Fibroblast of lung (primary cell): Measurements from ENCODE around the gene NEK4. TPM values are rescaled to one million over a fixed set of nuclear protein-coding genes. Genes with fewer than 3 reads are reported as not detected.

Experiments used
- DNase-seq, 2 donors: peaks; one replicate each; pipeline versions ENCODE4 v3.0.0 to v3.0.0-alpha.2; 2010; ENCODE audit warnings: low read depth in 2 of 2
- H2AFZ ChIP-seq: 2 replicates; pipeline ENCODE4 v1.5.1; 2012; ENCODE audit warnings: low read length, control low read depth, inconsistent platforms
- H3K27ac ChIP-seq: 2 replicates; pipeline ENCODE4 v1.5.1; 2011; ENCODE audit warnings: low read length, control low read depth; ENCODE audit not compliant: insufficient read depth
- H3K27me3 ChIP-seq: 2 replicates; pipeline ENCODE4 v1.5.1; 2011; ENCODE audit warnings: mild to moderate bottlenecking, low read length; ENCODE audit not compliant: control insufficient read depth, insufficient read depth
- H3K36me3 ChIP-seq: 2 replicates; pipeline ENCODE4 v1.5.1; 2011; ENCODE audit warnings: low read length; ENCODE audit not compliant: control insufficient read depth, insufficient read depth
- H3K4me1 ChIP-seq: 2 replicates; pipeline ENCODE4 v1.5.1; 2011; ENCODE audit warnings: low read length; ENCODE audit not compliant: control insufficient read depth, insufficient read depth; ENCODE audit errors: extremely low read depth
- H3K4me2 ChIP-seq: 2 replicates; pipeline ENCODE4 v1.5.1; 2011; ENCODE audit warnings: low read length, control low read depth; ENCODE audit not compliant: insufficient read depth; ENCODE audit errors: extremely low read depth
- H3K4me3 ChIP-seq, 4 experiments: fragments of 200-600 bp in 1 of 4; sonication (generic) in 1 of 4; replicated peaks in 1 of 4; 2 replicates each; pipeline ENCODE4 v1.5.1; 2011 to 2016; ENCODE audit warnings: low read length in 4 of 4, low read depth in 3 of 4, mild to moderate bottlenecking in 3 of 4, control low read depth in 2 of 4, inconsistent platforms in 1 of 4, mixed read lengths in 1 of 4; ENCODE audit not compliant: insufficient read depth in 1 of 4; ENCODE audit errors: control extremely low read depth in 1 of 4
- H3K79me2 ChIP-seq: 2 replicates; pipeline ENCODE4 v1.5.1; 2012; ENCODE audit warnings: mild to moderate bottlenecking, low read length, inconsistent platforms; ENCODE audit not compliant: control insufficient read depth, insufficient read depth
- H3K9ac ChIP-seq: 2 replicates; pipeline ENCODE4 v1.5.1; 2011; ENCODE audit warnings: mild to moderate bottlenecking, low read length, control low read depth; ENCODE audit not compliant: insufficient read depth
- H3K9me3 ChIP-seq: 2 replicates; pipeline ENCODE4 v1.5.1; 2012; ENCODE audit warnings: low read depth, low read length; ENCODE audit not compliant: control insufficient read depth, insufficient read depth
- H4K20me1 ChIP-seq: 2 replicates; pipeline ENCODE4 v1.5.1; 2011; ENCODE audit warnings: low read length; ENCODE audit not compliant: control insufficient read depth, insufficient read depth; ENCODE audit errors: extremely low read depth
- EZH2 ChIP-seq: IDR thresholded peaks from 2 replicates; pipeline ENCODE4 v1.5.1; 2012; ENCODE audit warnings: low read length, control low read depth, mild to moderate bottlenecking; ENCODE audit errors: missing control alignments
- polyA plus RNA-seq, 2 donors: library from polyadenylated mRNA; depleted of rRNA in 1 of 2; stranded (reverse) in 1 of 2; unstranded in 1 of 2; fragments of >200 nt; gene quantifications; 2 replicates each; pipeline ENCODE4 v1.2.1, GENCODE V29; 2011 to 2012; ENCODE audit warnings: missing spikeins in 1 of 2
- total RNA-seq: library from RNA; depleted of rRNA; stranded (reverse); fragments of >200 nt; gene quantifications from 2 replicates; pipeline ENCODE4 v1.2.1, GENCODE V29; 2014
- TF ChIP-seq, protein P1 (sequence below), 2 donors: IDR thresholded peaks in 1 of 2; conservative IDR thresholded peaks in 1 of 2; 1 replicate in 1 of 2; 2 replicates in 1 of 2; pipeline ENCODE4 v1.5.1; 2011 to 2012; ENCODE audit warnings: low read length in 2 of 2, control low read depth in 1 of 2, inconsistent platforms in 1 of 2, low read depth in 1 of 2, mild to moderate bottlenecking in 1 of 2

NEK4 gene
- total and polyA plus RNA-seq, 2 donors (not counting 1 experiment from before 2014, with no cell fraction given) = 16.0 to 24.9 TPM

DNA sequence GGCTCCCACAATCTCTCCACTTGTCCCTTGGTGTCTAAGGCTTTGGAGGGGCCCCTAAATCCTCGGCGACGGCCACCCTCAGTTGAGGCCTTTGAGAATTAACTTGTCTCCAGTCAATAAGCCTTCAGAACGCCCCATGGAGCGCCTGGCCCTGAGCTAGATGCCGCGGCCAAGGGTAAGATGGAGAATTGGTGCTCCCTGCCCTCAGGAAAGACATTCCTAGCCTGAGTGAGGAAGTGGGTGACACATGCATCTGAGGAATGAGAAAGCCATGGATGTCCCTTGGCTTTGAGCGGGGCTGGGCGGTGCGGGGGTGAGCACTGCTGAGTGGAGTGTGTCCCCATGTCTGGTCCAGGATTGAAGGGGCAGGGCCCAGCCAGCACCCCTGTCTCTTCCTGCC lies 46.5 kb upstream of the NEK4 start:
- H3K36me3 ChIP-seq = no peaks in the 10 kb centered on the region
- no peaks in the 10 kb centered on the region for H4K20me1 ChIP-seq
- no peak overlapping the region for H3K4me2 ChIP-seq
- DNase-seq = no peak
- H3K4me1 ChIP-seq = no peaks in the 10 kb centered on the region
- TF ChIP-seq EZH2 = no peak
- TF ChIP-seq, protein P1, sequence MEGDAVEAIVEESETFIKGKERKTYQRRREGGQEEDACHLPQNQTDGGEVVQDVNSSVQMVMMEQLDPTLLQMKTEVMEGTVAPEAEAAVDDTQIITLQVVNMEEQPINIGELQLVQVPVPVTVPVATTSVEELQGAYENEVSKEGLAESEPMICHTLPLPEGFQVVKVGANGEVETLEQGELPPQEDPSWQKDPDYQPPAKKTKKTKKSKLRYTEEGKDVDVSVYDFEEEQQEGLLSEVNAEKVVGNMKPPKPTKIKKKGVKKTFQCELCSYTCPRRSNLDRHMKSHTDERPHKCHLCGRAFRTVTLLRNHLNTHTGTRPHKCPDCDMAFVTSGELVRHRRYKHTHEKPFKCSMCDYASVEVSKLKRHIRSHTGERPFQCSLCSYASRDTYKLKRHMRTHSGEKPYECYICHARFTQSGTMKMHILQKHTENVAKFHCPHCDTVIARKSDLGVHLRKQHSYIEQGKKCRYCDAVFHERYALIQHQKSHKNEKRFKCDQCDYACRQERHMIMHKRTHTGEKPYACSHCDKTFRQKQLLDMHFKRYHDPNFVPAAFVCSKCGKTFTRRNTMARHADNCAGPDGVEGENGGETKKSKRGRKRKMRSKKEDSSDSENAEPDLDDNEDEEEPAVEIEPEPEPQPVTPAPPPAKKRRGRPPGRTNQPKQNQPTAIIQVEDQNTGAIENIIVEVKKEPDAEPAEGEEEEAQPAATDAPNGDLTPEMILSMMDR (conservative IDR thresholded peaks at IDR 0.05 in 1 of 2, IDR thresholded peaks at IDR 0.05 in 1 of 2; ENCODE audit: low read depth in 1 of 2, low read length in 2 of 2) = no peak
- no peaks in the 10 kb centered on the region for H3K9me3 ChIP-seq
- no peak overlapping the region for H3K4me3 ChIP-seq
- no peak overlapping the region for H3K27ac ChIP-seq
- H3K27me3 ChIP-seq = peaks cover 2% of the 10 kb centered on the region
- H3K9ac ChIP-seq = no peak overlapping the region
- H2AFZ ChIP-seq = no peak overlapping the region
- H3K79me2 ChIP-seq = no peaks in the 10 kb centered on the region

DNA sequence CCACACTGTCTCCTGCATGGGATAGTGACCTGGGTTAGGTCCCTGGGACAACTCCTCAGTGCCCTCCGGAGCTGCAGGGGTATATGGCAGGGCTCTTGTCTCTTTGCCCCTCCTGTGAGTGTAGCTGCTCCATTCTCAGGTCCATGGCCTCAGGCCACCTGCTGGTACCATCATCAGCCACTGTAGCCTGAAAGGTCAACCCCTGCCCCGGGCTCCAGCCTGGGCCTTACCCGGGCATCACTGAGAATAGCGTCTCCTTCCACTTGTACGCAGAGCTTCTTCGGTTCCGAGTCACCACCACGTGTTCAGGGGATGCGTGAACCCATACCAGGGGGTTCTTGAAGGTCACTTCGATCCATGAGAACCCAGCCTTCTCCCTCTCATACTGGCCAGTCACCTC lies 45.9 kb upstream of the NEK4 start:
- H3K9ac ChIP-seq = no peak overlapping the region
- no peaks in the 10 kb centered on the region for H3K36me3 ChIP-seq
- peaks cover 2% of the 10 kb centered on the region for H3K27me3 ChIP-seq
- H3K4me1 ChIP-seq = no peaks in the 10 kb centered on the region
- no peaks in the 10 kb centered on the region for H3K79me2 ChIP-seq
- TF ChIP-seq EZH2 = no peak
- TF ChIP-seq, protein P1 (conservative IDR thresholded peaks at IDR 0.05 in 1 of 2, IDR thresholded peaks at IDR 0.05 in 1 of 2; ENCODE audit: low read depth in 1 of 2, low read length in 2 of 2) = no peak
- no peak overlapping the region for H3K27ac ChIP-seq
- H2AFZ ChIP-seq = no peak overlapping the region
- H3K4me3 ChIP-seq = no peak overlapping the region
- DNase-seq = no peak
- no peaks in the 10 kb centered on the region for H3K9me3 ChIP-seq
- no peaks in the 10 kb centered on the region for H4K20me1 ChIP-seq
- no peak overlapping the region for H3K4me2 ChIP-seq

DNA sequence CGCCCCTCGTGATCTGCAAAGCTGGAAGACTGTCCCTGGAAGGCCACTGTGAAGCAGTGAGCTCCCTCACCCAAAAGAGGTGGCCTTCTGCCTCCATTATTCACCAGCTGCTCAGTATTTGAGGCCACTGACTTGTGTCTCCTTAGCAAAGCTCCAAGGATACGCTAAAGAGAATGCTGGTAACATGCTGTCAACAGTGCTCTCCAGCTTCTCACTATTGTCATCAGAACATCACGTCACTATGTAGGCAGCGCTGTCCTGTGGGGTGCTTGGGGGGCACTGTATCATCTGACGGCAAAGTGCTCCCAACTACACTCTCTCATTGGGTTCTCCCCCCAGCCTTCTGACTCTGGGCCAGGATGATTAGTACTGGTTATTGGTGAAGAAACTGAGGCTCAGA lies 45.5 kb upstream of the NEK4 start:
- Histone ChIP-seq H3K4me3 (no peak overlapping the region), H3K79me2 (no peaks in the 10 kb centered on the region), H4K20me1 (no peaks in the 10 kb centered on the region), H2AFZ (no peak overlapping the region), H3K27me3 (peaks cover 3% of the 10 kb centered on the region), H3K4me2 (no peak overlapping the region), H3K4me1 (no peaks in the 10 kb centered on the region), H3K9me3 (no peaks in the 10 kb centered on the region), H3K27ac (no peak overlapping the region), H3K9ac (no peak overlapping the region), H3K36me3 (no peaks in the 10 kb centered on the region)
- no peak for DNase-seq
- no peak for TF ChIP-seq EZH2
- TF ChIP-seq, protein P1 (conservative IDR thresholded peaks at IDR 0.05 in 1 of 2, IDR thresholded peaks at IDR 0.05 in 1 of 2; ENCODE audit: low read depth in 1 of 2, low read length in 2 of 2) = no peak
